Measurements from ENCODE around the gene IER2.
"Not testable (repeated sequence)": the region's sequence is repeated elsewhere in the genome, so short reads cannot be mapped to it uniquely, and the experiment has no call there.

Gene IER2

DNA sequence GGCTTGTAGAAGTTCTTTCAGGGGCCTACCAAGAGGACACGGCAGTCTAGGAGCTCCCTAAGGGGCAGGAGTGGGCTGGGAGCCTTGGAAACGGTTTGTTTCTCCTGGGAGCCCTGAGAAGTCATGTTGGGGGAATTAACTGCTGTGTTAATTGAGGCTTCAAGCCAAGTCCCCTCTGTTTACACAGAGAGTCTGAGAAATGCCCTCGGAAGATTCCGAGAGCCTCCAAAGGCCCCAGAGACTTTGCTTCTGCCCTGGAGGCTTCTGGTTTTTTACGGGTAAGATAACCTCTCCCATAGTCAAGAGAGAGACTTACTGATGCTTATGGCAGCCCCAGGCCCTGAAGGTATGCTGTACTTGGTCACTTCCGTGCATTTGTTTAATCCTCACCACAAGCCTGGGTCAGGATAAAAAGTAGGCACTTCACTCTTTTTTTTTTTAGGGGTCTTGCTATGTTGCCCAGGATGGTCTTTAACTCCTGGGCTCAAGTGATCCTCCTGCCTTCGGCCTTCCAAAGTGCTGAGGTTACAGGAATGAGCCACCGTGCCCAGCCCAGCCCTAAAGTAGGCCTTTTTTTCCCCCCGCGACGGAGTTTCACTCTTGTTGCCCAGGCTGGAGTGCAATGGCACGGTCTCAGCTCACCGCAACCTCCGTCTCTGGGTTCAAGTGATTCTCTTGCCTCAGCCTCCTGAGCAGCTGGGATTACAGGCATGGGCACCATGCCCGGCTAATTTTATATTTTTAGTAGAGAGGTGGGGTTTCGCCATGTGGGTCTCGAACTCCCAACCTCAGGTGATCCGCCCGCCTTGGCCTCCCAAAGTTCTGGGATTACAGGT lies 15.2 kb downstream of the IER2 start:
- no peak for DNase-seq

DNA sequence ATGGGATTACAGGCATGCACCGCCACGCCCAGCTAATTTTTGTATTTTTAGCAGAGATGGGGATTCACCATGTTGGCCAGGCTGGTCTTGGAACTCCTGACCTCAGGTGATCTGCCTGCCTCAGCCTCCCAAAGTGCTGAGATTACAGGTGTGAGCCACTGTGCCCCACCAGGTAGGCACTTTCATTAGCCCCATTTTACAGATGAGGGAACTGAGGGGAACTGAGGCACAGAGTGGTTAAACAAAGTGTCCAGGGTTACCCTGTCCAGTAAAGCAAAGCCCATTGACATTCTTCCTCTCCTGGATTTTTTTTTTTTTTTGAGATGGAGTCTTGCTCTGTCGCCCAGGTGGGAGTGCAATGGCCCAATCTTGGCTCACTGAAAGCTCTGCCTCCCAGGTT lies 15.9 kb downstream of the IER2 start:
- DNase-seq = not testable (repeated sequence)

DNA sequence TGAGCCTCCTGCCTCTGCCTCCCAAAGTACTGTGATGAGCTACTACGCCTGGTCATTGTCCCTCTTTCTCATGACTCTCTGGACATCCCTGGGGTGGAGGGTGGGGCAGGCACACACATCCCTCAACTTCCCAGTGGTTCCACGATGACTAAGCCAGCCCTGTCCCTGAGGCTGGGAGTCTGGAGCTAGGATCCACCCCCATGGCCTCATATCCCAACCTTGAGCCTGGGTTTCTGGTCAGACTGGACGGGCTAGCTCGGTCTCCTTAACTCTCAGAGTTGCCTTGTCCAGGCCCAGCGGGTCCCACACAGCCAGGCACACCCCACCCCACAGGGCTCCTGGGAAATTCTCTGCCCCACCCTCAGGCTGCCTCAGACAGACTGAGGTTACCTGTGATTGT lies 19.6 kb downstream of the IER2 start:
- no peak for DNase-seq

- no peak for DNase-seq
Observed at GRCh38 chr19:13171146-13171545, 20.9 kb downstream of the IER2 start.

GRCh38 chr19:13172346-13173138 lies 22.3 kb downstream of the IER2 start:
- no peak for DNase-seq

GRCh38 chr19:13173139-13173737 lies 23.0 kb downstream of the IER2 start:
- no peak for DNase-seq

- no peak for DNase-seq
Observed at GRCh38 chr19:13176345-13176744, 26.1 kb downstream of the IER2 start.

DNA sequence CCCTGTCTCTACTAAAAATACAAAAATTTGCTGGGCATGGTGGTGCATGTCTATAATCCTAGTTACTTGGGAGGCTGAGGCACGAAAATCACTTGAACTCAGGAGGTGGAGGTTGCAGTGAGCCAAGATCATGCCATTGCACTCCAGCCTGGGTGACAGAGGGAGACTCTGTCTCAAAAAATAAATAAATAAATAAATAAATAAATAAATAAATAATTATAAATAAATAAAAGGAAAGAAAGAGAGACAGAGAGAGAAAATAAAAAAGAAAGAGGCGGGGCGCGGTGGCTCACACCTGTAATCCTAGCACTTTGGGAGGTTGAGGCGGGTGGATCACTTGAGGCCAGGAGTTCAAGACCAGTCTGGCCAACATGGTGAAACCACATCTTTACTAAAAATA lies 27.4 kb downstream of the IER2 start:
- DNase-seq = not testable (repeated sequence)

- DNase-seq = not testable (repeated sequence)
Observed at GRCh38 chr19:13178291-13178690, 28.1 kb downstream of the IER2 start.

- DNase-seq = no peak
Observed at GRCh38 chr19:13181747-13182388, 31.7 kb downstream of the IER2 start.

DNA sequence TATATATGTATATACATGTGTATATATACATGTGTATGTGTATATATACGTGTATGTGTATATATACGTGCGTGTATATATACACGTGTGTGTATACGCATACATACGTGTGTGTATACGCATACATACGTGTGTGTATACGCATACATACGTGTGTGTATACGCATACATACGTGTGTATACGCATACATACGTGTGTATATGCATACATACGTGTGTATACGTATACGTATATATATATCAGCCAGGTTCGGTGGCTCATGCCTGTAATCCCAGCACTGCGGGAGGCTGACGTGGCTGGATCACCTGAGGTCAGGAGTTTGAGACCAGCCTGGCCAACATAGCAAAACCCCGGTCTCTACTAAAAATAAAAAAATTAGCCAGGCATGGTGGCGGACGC lies 34.7 kb downstream of the IER2 start:
- DNase-seq = not testable (repeated sequence)

GRCh38 chr19:13185763-13186657 lies 35.8 kb downstream of the IER2 start:
- not testable (repeated sequence) for DNase-seq

- not testable (repeated sequence) for DNase-seq
Observed at GRCh38 chr19:13186688-13187087, 36.5 kb downstream of the IER2 start.

- no peak for DNase-seq
Observed at GRCh38 chr19:13187419-13187818, 37.2 kb downstream of the IER2 start.

- no peak for DNase-seq
Observed at GRCh38 chr19:13189600-13189999, 39.4 kb downstream of the IER2 start.

DNA sequence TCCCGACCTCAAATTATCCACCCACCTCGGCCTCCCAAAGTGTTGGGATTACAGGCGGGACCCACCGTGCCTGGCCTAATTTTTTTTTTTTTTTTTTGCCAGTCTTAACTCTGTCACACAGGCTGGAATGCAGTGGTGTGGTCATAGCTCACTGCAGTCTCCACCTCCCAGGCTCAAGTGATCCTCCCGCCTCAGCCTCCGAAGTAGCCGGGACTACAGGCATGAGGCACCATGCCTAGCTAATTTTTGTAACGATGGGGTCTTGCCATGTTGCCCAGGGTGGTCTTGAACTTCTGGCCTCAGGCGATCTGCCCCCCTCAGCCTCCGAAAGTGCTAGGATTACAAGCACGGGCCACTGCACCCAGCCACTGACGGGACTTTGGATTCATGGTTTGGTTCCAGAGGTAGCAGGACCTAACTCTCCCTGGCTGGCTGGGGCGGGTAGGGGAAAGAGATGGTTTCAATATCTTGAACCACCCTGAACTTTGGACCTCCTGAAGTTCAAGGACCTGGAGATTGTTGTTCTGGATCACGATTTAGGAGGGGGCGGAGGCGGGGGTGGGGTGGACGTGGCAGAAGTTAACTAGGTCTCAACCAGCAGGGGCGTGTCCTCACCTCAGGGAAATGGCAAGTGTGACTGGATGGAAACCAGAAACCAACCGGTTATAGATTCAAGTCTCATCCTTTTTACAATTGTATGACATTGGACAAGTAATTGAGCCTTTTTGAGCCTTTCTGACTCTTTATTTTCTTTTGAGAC lies 40.8 kb downstream of the IER2 start:
- DNase-seq = no peak

GRCh38 chr19:13195678-13196077 lies 45.5 kb downstream of the IER2 start:
- no peak for DNase-seq

- no peak for DNase-seq
Observed at GRCh38 chr19:13198634-13199033, 48.4 kb downstream of the IER2 start.

- DNase-seq = not testable (repeated sequence)
Observed at GRCh38 chr19:13202112-13202511, 51.9 kb downstream of the IER2 start.
